Stimulated activated naive CD8-positive, alpha-beta T cell treated with anti-CD3 and anti-CD28 coated beads, Interleukin-15, amount 100 ng/mL, for 72 hours (primary cell): Measurements from ENCODE around the gene SPAG8.
A peak's percentile ranks its signal among the peaks of the same experiment; 100 is the strongest.

Source experiments
- ATAC-seq: fragments of 150-1000 bp; cut with Tn5 transposase; 2 replicates; pipeline ENCODE4 v1.10.0; 2021; ENCODE audit warnings: mild to moderate bottlenecking, moderate library complexity
- DNase-seq, 2 donors: peaks; one replicate each; pipeline ENCODE4 v3.0.0; 2021 to 2022
- H3K27ac Mint-ChIP-seq, 2 donors: one replicate each; pipeline ENCODE4 v1.8.0; 2022; ENCODE audit warnings: mild to moderate bottlenecking in 2 of 2, mixed read lengths in 2 of 2, moderate library complexity in 2 of 2
- H3K27me3 Mint-ChIP-seq: one replicate; pipeline ENCODE4 v1.8.0; 2022; ENCODE audit warnings: mixed read lengths
- H3K4me1 Mint-ChIP-seq: one replicate; pipeline ENCODE4 v1.8.0; 2022; ENCODE audit warnings: mild to moderate bottlenecking, mixed read lengths
- H3K4me3 Mint-ChIP-seq, 2 donors: one replicate each; pipeline ENCODE4 v1.8.0; 2022; ENCODE audit warnings: mild to moderate bottlenecking in 2 of 2, mixed read lengths in 2 of 2, moderate library complexity in 1 of 2
- H3K9me3 Mint-ChIP-seq, 2 donors: one replicate each; pipeline ENCODE4 v1.8.0; 2022; ENCODE audit warnings: mixed read lengths in 2 of 2

The SPAG8 gene

DNA sequence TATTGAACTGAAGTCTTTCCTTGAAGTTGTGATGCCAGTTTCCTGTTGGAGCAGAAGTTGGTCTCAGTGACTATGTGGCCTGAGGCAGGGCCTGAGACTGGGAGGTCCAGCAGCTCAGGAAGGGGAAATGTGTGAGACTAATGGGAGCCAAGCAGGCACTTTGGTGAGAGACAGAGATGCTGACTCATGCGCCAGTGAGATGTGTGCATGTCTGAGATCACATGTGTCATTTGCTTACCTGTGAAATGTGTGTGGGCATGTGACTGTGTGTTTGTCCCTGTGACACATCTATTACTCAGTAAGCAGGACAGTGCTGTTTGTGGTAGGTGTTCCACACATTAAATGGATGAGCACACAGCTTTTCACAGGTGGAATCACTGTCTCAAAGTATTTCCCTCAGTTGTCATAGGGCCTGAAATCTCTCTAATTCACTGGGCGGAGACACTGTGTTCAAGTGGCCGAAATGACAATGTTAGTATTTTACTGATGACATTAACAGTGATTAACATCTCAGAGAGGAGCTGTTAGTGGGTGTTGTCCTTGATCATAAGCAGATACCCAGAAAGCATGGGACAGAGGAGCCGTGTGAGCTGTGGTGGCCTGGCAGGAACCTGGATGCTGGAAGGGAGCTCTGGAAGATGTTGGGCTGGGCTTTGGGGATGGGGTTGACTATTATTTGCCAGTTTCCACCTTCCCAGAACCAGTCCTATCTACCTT is 13.2 kb downstream of the SPAG8 start:
- Mint-ChIP-seq H3K27me3 (no peaks in the 10 kb centered on the region), H3K9me3 (no peaks in the 10 kb centered on the region), H3K27ac (peak overlapping the region in 1 of 2 donors; percentile 58), H3K4me1 (peaks cover 21% of the 10 kb centered on the region), H3K4me3 (no peak overlapping the region)
- peak; percentile 93 for ATAC-seq
- peak in 1 of 2 donors; percentile 34 for DNase-seq

GRCh38 chr9:35797311-35798109 is 14.6 kb downstream of the SPAG8 start:
- DNase-seq (no peak), ATAC-seq (no peak)
- Mint-ChIP-seq H3K4me3 (no peak overlapping the region), H3K4me1 (peaks cover 21% of the 10 kb centered on the region), H3K27ac (no peak overlapping the region), H3K9me3 (no peaks in the 10 kb centered on the region), H3K27me3 (no peaks in the 10 kb centered on the region)

DNA sequence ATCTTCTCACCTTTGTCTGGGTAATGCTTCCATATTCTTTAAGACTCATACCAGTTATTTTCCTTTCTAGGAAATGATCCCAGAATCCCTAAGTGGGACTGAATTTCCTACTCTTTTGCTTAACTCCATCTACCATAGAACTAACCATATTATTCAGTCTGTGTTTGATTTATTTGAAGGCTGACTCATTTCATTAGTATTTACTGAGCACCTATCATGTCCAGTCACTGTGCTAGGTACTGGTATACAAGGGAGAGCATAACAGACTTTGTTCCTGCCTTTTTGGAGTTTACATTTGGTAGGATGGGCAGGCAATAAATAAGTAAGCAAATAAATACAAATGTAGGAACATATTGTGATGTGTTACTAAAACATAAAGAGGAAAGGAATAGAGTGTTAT is 16.4 kb downstream of the SPAG8 start:
- H3K4me1 Mint-ChIP-seq: peaks cover 25% of the 10 kb centered on the region
- no peak overlapping the region for H3K4me3 Mint-ChIP-seq
- DNase-seq (no peak), ATAC-seq (no peak)
- H3K27me3 Mint-ChIP-seq: no peaks in the 10 kb centered on the region
- H3K9me3 Mint-ChIP-seq: no peaks in the 10 kb centered on the region
- no peak overlapping the region for H3K27ac Mint-ChIP-seq

DNA sequence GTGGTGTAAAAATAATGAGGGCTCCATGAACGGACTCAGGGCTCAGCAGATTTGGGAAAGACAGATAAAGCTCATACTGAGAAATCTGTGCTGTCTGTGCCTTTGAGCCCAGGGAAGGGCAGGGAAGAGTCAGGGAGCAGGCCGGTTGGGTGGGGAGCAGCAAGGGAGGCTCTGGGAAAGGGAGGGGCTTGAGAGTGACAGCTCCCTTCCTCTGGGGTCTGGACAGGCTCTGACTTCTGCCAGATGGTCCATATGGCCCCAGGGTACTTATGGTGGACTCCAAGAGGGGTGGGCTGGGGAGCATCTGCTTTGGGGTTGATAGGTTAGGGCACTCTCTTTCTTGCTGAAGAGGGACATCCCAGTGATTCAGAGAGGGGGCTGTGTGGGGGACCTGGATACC is 18.6 kb downstream of the SPAG8 start:
- Mint-ChIP-seq H3K4me3 (no peak overlapping the region), H3K27ac (no peak overlapping the region)

GRCh38 chr9:35792826-35793225 is 19.2 kb downstream of the SPAG8 start:
- Mint-ChIP-seq H3K4me3 (no peak overlapping the region), H3K4me1 (peaks cover 20% of the 10 kb centered on the region), H3K27me3 (no peaks in the 10 kb centered on the region), H3K9me3 (no peaks in the 10 kb centered on the region), H3K27ac (no peak overlapping the region)
- ATAC-seq (no peak), DNase-seq (no peak)

More for the DNA sequence above, 18.6 kb downstream of the SPAG8 start:
- ATAC-seq (no peak), DNase-seq (no peak)
- Mint-ChIP-seq H3K4me1 (peaks cover 24% of the 10 kb centered on the region), H3K9me3 (no peaks in the 10 kb centered on the region), H3K27me3 (no peaks in the 10 kb centered on the region)

GRCh38 chr9:35792024-35792813 is 19.8 kb downstream of the SPAG8 start:
- H3K27ac Mint-ChIP-seq: no peak overlapping the region
- DNase-seq (no peak), ATAC-seq (no peak)
- no peak overlapping the region for H3K4me3 Mint-ChIP-seq
- H3K27me3 Mint-ChIP-seq: no peaks in the 10 kb centered on the region
- no peaks in the 10 kb centered on the region for H3K9me3 Mint-ChIP-seq
- H3K4me1 Mint-ChIP-seq: peaks cover 14% of the 10 kb centered on the region

DNA sequence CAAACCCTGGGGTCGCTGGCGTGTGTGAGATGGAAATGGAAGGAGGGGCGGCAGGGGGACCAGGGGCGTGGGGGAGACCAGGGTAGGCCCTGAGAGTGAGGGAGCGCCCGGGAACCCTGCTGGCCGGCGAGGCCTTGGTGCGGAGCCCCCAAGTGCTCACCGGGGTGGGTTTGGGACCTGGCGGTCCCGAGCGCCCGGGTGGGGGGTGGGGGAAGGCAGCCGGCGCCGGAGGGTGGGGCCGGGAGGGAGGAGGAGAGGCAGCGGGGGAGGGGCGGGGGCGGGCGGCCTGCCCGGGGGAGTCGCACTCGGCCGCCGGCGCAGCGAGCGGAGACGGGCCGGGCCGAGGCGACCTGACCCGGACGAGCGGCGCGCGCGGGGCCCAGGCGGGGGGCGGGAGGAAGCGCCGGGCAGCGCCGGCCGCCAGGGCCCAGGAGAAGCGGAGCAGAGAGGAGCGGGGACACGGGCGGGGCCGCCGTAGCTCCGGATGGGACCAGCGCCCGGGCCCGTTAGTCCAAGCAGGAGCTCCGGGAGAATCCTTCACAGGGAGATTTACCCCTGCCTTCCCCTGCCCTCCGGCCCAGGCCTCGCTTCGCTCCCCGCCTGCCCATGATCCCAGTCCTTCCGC is 20.7 kb downstream of the SPAG8 start, which contains the start of gene NPR2:
TSS of gene NPR2 (plus strand) at position 295 of the 625 bp plus-strand sequence. CDS start 818 bp downstream, outside the sequence.
- Mint-ChIP-seq H3K9me3 (no peaks in the 10 kb centered on the region), H3K27ac (peak within 1 kb of the TSS; percentile 77 to 88), H3K4me1 (peaks cover 9% of the 10 kb centered on the region), H3K4me3 (peak within 1 kb of the TSS in 1 of 2 donors; percentile 45), H3K27me3 (no peaks in the 10 kb centered on the region)
- DNase-seq (no peak), ATAC-seq (peak; percentile 47)

- Mint-ChIP-seq H3K27ac (peak overlapping the region; percentile 77 to 88), H3K4me1 (peaks cover 9% of the 10 kb centered on the region), H3K4me3 (peak overlapping the region in 1 of 2 donors; percentile 45), H3K9me3 (no peaks in the 10 kb centered on the region), H3K27me3 (no peaks in the 10 kb centered on the region)
- peak; percentile 80 for ATAC-seq
- peak; percentile 49 to 50 for DNase-seq
These were observed 21.4 kb downstream of the SPAG8 start for GRCh38 chr9:35790385-35791296.

DNA sequence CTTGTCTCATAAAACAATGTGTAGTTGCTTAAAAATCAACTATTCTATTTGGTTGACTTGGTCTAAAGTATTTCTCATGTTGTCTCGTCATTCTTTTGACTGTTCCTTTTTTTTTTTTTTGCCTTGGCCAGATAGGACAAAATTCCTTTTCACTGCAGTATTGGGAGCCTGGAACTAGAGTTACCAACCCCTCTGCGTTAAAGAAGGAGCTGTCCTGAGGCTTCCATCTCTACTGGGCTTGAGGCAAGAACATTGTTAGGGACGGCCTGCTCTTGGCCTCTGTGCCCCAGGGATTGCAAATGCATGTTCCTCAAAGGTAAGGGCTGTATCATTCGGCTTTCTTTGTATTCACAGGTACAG is 22.1 kb downstream of the SPAG8 start:
- no peaks in the 10 kb centered on the region for H3K27me3 Mint-ChIP-seq
- H3K27ac Mint-ChIP-seq: no peak overlapping the region
- no peaks in the 10 kb centered on the region for H3K9me3 Mint-ChIP-seq
- H3K4me3 Mint-ChIP-seq: no peak overlapping the region
- ATAC-seq (peak; percentile 4), DNase-seq (no peak)
- H3K4me1 Mint-ChIP-seq: peaks cover 9% of the 10 kb centered on the region

GRCh38 chr9:35789541-35789940 is 22.5 kb downstream of the SPAG8 start:
- DNase-seq (no peak), ATAC-seq (no peak)
- Mint-ChIP-seq H3K4me1 (peaks cover 9% of the 10 kb centered on the region), H3K9me3 (no peaks in the 10 kb centered on the region), H3K27ac (no peak overlapping the region), H3K27me3 (no peaks in the 10 kb centered on the region), H3K4me3 (no peak overlapping the region)

DNA sequence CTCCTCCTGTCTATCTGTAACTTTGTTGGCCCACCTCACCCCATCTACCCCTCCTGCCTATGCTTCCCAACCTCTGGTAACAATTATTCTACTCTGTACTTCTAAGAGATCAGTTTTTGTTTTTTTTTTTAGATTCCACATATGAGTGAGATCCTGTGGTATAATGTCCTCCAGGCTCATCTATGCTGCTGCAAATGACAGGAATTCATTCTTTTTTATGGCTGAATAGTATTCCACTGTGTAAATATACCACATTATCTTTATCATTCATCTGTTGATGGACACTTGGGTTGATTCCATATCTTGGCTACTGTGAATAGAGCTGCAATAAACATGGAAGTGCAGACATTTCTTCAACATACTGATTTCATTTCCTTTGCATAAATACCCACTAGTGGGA is 28.6 kb downstream of the SPAG8 start:
- DNase-seq: no peak
- Mint-ChIP-seq H3K4me1 (no peaks in the 10 kb centered on the region), H3K27ac (no peak overlapping the region), H3K4me3 (no peak overlapping the region), H3K27me3 (no peaks in the 10 kb centered on the region), H3K9me3 (no peaks in the 10 kb centered on the region)
- ATAC-seq: no peak

DNA sequence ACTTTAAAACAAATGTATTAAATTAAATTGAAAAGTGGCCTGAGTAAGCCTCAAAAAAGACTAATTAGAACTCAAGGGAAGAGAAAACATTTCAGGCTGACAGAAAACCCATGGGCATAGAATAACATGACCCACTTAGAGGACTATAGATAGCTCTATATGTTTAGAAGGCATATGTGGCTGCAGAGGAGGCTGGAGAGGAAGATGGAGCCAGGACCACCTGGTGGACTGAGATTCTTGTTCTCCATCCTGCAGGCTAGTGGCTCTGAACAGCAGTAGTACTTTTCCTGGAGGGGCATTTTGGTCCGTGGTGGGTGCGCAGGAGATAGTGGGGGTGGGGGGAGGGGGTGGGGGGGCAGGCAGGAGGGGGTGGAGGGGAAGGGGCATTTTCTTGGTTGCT is 31.0 kb downstream of the SPAG8 start:
- no peaks in the 10 kb centered on the region for H3K27me3 Mint-ChIP-seq
- H3K4me3 Mint-ChIP-seq: no peak overlapping the region
- ATAC-seq (no peak), DNase-seq (no peak)
- no peaks in the 10 kb centered on the region for H3K9me3 Mint-ChIP-seq
- H3K27ac Mint-ChIP-seq: no peak overlapping the region
- no peaks in the 10 kb centered on the region for H3K4me1 Mint-ChIP-seq

- no peaks in the 10 kb centered on the region for H3K9me3 Mint-ChIP-seq
- no peaks in the 10 kb centered on the region for H3K4me1 Mint-ChIP-seq
- DNase-seq: no peak
- no peak for ATAC-seq
- H3K27ac Mint-ChIP-seq: no peak overlapping the region
- H3K4me3 Mint-ChIP-seq: no peak overlapping the region
- no peaks in the 10 kb centered on the region for H3K27me3 Mint-ChIP-seq
These were observed 33.6 kb downstream of the SPAG8 start for GRCh38 chr9:35778496-35778895.

DNA sequence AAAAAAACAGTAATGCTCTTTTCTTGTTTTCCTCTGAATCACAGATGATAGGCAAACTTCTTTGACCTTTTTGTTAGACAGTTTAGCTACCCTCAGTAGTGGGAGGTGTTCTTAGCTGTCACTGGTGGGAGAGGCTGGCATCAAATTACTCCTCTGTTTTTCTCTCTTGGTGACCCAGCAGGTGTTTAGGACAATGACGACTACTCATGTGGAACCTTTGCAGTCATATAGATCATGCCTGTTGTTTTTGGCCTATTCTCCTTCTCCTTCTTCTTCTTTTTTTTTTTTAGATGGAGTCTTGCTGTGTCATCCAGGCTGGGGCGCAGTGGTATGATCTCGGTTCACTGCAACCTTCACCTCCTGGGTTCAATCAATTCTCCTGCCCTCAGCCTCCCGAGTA is 36.0 kb downstream of the SPAG8 start:
- DNase-seq (no peak), ATAC-seq (no peak)
- H3K27me3 Mint-ChIP-seq: no peaks in the 10 kb centered on the region
- no peaks in the 10 kb centered on the region for H3K9me3 Mint-ChIP-seq
- no peak overlapping the region for H3K4me3 Mint-ChIP-seq
- no peaks in the 10 kb centered on the region for H3K4me1 Mint-ChIP-seq
- no peak overlapping the region for H3K27ac Mint-ChIP-seq
